Left ventricle myocardium inferior (tissue), 1 donor: Measurements from ENCODE around the gene PTPRC. TPM values are rescaled to one million over a fixed set of nuclear protein-coding genes. Genes with fewer than 3 reads are reported as not detected.

Experiments
- DNase-seq: peaks from one replicate; pipeline ENCODE4 v3.0.0-alpha.2; 2020
- H3K27ac ChIP-seq: fragments of 200-600 bp; replicated peaks from 2 replicates; pipeline ENCODE4 v1.8.0; 2021
- H3K27me3 ChIP-seq: fragments of 200-600 bp; 2 replicates; pipeline ENCODE4 v1.8.0; 2021; ENCODE audit warnings: low read depth
- H3K36me3 ChIP-seq: fragments of 200-600 bp; 2 replicates; pipeline ENCODE4 v1.8.0; 2021
- H3K4me1 ChIP-seq: fragments of 200-600 bp; 2 replicates; pipeline ENCODE4 v1.8.0; 2021
- H3K4me3 ChIP-seq: fragments of 200-600 bp; 2 replicates; pipeline ENCODE4 v1.8.0; 2021; ENCODE audit warnings: mild to moderate bottlenecking, moderate library complexity
- H3K9me3 ChIP-seq: fragments of 200-600 bp; replicated peaks from 2 replicates; pipeline ENCODE4 v1.8.0; 2021
- intact Hi-C: fragments of 100-400 bp; cut with micrococcal nuclease; formaldehyde crosslinking; loops from one replicate; pipeline ENCODE4 v1.11.0; 2022
- total RNA-seq: library from RNA; stranded (reverse); fragmentation: NEBNext Ultra II Directional; extraction: Animal tissue kit (Norgen Biotek cat#: 25700); gene quantifications from one replicate; pipeline ENCODE4 v1.2.1, GENCODE V29; 2021
- TF ChIP-seq, protein P1 (sequence below): fragments of 200-600 bp; IDR thresholded peaks from 2 replicates; pipeline ENCODE4 v1.8.0; 2021; ENCODE audit warnings: antibody characterized with exemption, mild to moderate bottlenecking, borderline replicate concordance
- donor health status: DM: no; HTN: yes; CAD: no; lungs with severe emphysema.

Gene PTPRC
- total RNA-seq, 1 donor from 2014 or later, result 7.5 TPM

DNA sequence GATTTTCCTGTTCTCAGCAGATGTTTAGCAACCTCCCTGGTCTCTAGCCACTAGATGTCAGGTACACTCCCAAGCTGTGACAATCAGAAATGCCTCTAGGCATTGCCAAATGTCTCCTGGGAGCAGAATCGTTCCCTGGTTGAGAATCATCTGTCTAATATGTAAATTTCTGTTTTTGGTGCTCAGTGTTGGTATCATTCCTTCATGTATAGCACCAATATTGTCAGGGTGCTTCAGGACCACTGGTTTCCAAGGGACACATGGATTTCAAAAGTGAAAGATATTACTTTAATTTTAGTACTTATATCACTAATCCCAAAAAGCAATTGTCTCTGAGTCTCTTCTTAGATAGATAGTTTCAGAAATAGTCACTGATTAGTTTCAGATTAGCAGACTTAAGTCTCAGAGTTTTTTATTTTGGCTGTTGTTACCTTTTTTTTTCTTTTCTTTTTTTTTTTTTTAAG lies 160.1 kb downstream of the PTPRC start:
- H3K36me3 ChIP-seq, result no peaks in the 10 kb centered on the region
- no peaks in the 10 kb centered on the region for H3K4me1 ChIP-seq
- peaks cover 12% of the 10 kb centered on the region for H3K9me3 ChIP-seq
- TF ChIP-seq, protein P1, sequence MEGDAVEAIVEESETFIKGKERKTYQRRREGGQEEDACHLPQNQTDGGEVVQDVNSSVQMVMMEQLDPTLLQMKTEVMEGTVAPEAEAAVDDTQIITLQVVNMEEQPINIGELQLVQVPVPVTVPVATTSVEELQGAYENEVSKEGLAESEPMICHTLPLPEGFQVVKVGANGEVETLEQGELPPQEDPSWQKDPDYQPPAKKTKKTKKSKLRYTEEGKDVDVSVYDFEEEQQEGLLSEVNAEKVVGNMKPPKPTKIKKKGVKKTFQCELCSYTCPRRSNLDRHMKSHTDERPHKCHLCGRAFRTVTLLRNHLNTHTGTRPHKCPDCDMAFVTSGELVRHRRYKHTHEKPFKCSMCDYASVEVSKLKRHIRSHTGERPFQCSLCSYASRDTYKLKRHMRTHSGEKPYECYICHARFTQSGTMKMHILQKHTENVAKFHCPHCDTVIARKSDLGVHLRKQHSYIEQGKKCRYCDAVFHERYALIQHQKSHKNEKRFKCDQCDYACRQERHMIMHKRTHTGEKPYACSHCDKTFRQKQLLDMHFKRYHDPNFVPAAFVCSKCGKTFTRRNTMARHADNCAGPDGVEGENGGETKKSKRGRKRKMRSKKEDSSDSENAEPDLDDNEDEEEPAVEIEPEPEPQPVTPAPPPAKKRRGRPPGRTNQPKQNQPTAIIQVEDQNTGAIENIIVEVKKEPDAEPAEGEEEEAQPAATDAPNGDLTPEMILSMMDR, result peak; percentile 20
- H3K27me3 ChIP-seq, result no peaks in the 10 kb centered on the region
- no peak for DNase-seq
- no peak overlapping the region for H3K27ac ChIP-seq
- intact Hi-C loops, result no loop called here
- H3K4me3 ChIP-seq, result no peak overlapping the region

DNA sequence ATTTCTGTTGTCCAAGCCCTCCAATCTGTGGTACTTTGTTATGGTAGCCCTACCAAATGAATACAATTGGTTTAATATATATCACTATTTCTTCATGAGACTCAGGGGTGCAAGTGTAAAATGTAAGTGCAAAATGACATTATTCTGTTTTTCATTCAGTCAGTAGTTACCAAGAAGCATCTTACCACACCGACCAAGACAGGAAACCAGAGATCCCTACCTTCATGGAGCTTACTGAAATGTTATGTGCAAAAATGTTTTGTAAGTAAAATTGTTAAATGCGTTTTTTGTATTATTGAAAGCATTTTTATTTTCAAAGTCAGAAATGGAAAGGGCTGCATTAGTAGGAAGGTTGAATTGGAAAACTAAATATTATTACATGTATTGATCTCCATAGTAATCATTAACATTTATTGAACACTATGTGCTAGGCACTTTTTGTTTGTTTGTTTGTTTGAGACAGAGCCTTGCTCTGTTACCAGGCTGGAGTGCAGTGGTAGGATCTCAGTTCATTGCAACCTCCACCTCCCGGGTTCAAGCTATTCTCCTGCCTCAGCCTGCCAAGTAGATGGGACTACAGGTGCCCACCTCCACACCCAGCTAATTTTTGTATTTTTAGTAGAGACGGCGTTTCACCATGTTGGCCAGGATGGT lies 166.8 kb downstream of the PTPRC start:
- Histone ChIP-seq H3K4me3 (no peak overlapping the region), H3K36me3 (no peaks in the 10 kb centered on the region), H3K9me3 (no peaks in the 10 kb centered on the region), H3K4me1 (no peaks in the 10 kb centered on the region), H3K27ac (no peak overlapping the region), H3K27me3 (no peaks in the 10 kb centered on the region)
- intact Hi-C loops, result no loop called here
- no peak for DNase-seq
- TF ChIP-seq, protein P1, result no peak

DNA sequence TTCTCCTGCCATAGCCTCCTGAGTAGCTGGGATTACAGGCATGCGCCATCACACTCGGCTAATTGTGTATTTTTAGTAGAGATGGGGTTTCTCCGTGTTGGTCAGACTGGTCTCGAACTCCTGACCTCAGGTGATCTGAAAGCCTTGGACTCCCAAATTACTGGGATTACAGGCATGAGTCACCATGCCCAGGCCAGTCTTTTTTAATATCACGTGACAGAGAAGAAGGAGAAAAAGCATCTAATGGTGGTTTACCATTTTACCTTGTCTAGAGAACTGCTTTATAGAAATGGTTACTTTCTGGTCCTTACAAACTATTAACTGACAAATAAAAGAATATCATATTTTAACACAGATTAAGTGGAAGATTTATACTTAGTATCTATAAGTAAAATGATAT lies 168.0 kb downstream of the PTPRC start:
- Histone ChIP-seq H3K4me1 (no peaks in the 10 kb centered on the region), H3K27ac (no peak overlapping the region), H3K36me3 (no peaks in the 10 kb centered on the region), H3K4me3 (no peak overlapping the region), H3K9me3 (no peaks in the 10 kb centered on the region), H3K27me3 (no peaks in the 10 kb centered on the region)
- DNase-seq, result no peak
- TF ChIP-seq, protein P1, result no peak
- intact Hi-C loops, result no loop called here

Other genes starting within 250 kb of the PTPRC start
- not detected for gene ATP6V1G3, start 98.4 kb upstream of the PTPRC start, total RNA-seq